IMR-90 (cell line): ENCODE data around the gene ST3GAL3. TPM values are rescaled to one million over a fixed set of nuclear protein-coding genes. Genes with fewer than 3 reads are reported as not detected.

Source experiments
- ATAC-seq: fragments of 200-7000 bp; cut with Tn5 transposase; 2 replicates; pipeline ENCODE4 v1.9.1; 2020; ENCODE audit warnings: low read depth, mild to moderate bottlenecking, moderate library complexity
- BruUV-seq: library from RNA; stranded (reverse); fragments of 400-500 nt; replicated peaks from 2 replicates; lab custom pipeline; 2021; lab: Mats Ljungman, UMichigan
- CTCF ChIA-PET: fragments of 300-600 bp; formaldehyde crosslinking; extraction: SDS; loops from one replicate; lab custom pipeline; 2021; ENCODE audit warnings: antibody characterized with exemption; lab: Yijun Ruan, JAX
- POLR2A ChIA-PET: fragments of 300-600 bp; sonication (Branson Sonifier 250); formaldehyde crosslinking; loops from one replicate; lab custom pipeline; 2022; ENCODE audit warnings: antibody characterized with exemption; ENCODE audit not compliant: unreplicated experiment; lab: Charles Lee
- DNase-seq: peaks from one replicate; pipeline ENCODE4 v3.0.0; 2013
- H2AFZ ChIP-seq: replicated peaks from 2 replicates; pipeline ENCODE3; 2013; ENCODE audit warnings: low read length, mild to moderate bottlenecking; ENCODE audit not compliant: poor library complexity
- H2AK5ac ChIP-seq: 2 replicates; pipeline ENCODE4 v1.6.1; 2013; ENCODE audit warnings: low read depth, low read length, inconsistent platforms
- H2AK9ac ChIP-seq: replicated peaks from 2 replicates; pipeline ENCODE3; 2013; ENCODE audit warnings: mild to moderate bottlenecking, low read depth, low read length, moderate library complexity; ENCODE audit not compliant: poor library complexity
- H2BK120ac ChIP-seq: 2 replicates; pipeline ENCODE4 v1.6.1; 2013; ENCODE audit warnings: low read depth, low read length, inconsistent platforms
- H2BK15ac ChIP-seq: 3 replicates; pipeline ENCODE4 v1.6.1; 2013; ENCODE audit warnings: low read depth, low read length, inconsistent platforms
- H2BK20ac ChIP-seq: 2 replicates; pipeline ENCODE4 v1.6.1; 2013; ENCODE audit warnings: low read depth, mild to moderate bottlenecking, inconsistent platforms, low read length, moderate library complexity
- H2BK5ac ChIP-seq: 2 replicates; pipeline ENCODE4 v1.6.1; 2013; ENCODE audit warnings: mild to moderate bottlenecking, low read depth, low read length, inconsistent platforms; ENCODE audit not compliant: poor library complexity, severe bottlenecking
- H3K14ac ChIP-seq: replicated peaks from 2 replicates; pipeline ENCODE4 v1.6.1; 2013; ENCODE audit warnings: low read depth, low read length, inconsistent platforms
- H3K18ac ChIP-seq: 2 replicates; pipeline ENCODE4 v1.6.1; 2013; ENCODE audit warnings: low read depth, low read length, control low read depth
- H3K23ac ChIP-seq: 2 replicates; pipeline ENCODE4 v1.6.1; 2013; ENCODE audit warnings: low read depth, low read length, inconsistent platforms
- H3K27ac ChIP-seq: 2 replicates; pipeline ENCODE4 v1.5.1; 2013; ENCODE audit warnings: mild to moderate bottlenecking, control low read depth, low read length; ENCODE audit not compliant: insufficient read depth
- H3K27me3 ChIP-seq: 2 replicates; pipeline ENCODE4 v1.6.1; 2013; ENCODE audit warnings: low read length; ENCODE audit not compliant: control insufficient read depth, insufficient read depth
- H3K36me3 ChIP-seq: 2 replicates; pipeline ENCODE4 v1.6.1; 2013; ENCODE audit warnings: low read length, mixed read lengths; ENCODE audit not compliant: control insufficient read depth, insufficient read depth
- H3K4ac ChIP-seq: 2 replicates; pipeline ENCODE4 v1.6.1; 2013; ENCODE audit warnings: low read depth, low read length, inconsistent platforms
- H3K4me1 ChIP-seq: 2 replicates; pipeline ENCODE4 v1.6.1; 2013; ENCODE audit warnings: low read length, mixed read lengths; ENCODE audit not compliant: control insufficient read depth, insufficient read depth
- H3K4me2 ChIP-seq: 2 replicates; pipeline ENCODE4 v1.6.1; 2013; ENCODE audit warnings: low read depth, mild to moderate bottlenecking, control low read depth, low read length, moderate library complexity
- H3K4me3 ChIP-seq: 2 replicates; pipeline ENCODE4 v1.5.1; 2013; ENCODE audit warnings: low read depth, mild to moderate bottlenecking, control low read depth, low read length, moderate library complexity; ENCODE audit not compliant: insufficient read depth
- H3K56ac ChIP-seq: 2 replicates; pipeline ENCODE4 v1.6.1; 2013; ENCODE audit warnings: low read length, inconsistent platforms; ENCODE audit not compliant: insufficient read depth; ENCODE audit errors: extremely low read depth
- H3K79me1 ChIP-seq, 2 experiments: 2 replicates each; pipeline ENCODE4 v1.6.1; 2013; ENCODE audit warnings: low read length in 2 of 2, inconsistent platforms in 1 of 2, low read depth in 1 of 2
- H3K9ac ChIP-seq: 2 replicates; pipeline ENCODE4 v1.6.1; 2013; ENCODE audit warnings: low read depth, low read length, control low read depth
- H3K9me1 ChIP-seq: 2 replicates; pipeline ENCODE4 v1.6.1; 2013; ENCODE audit warnings: low read length, inconsistent platforms; ENCODE audit not compliant: insufficient read depth
- H3K9me3 ChIP-seq: 2 replicates; pipeline ENCODE4 v1.6.1; 2013; ENCODE audit warnings: low read length; ENCODE audit not compliant: control insufficient read depth, insufficient read depth
- H4K20me1 ChIP-seq: 2 replicates; pipeline ENCODE4 v1.6.1; 2013; ENCODE audit warnings: low read length, inconsistent platforms; ENCODE audit not compliant: insufficient read depth
- H4K5ac ChIP-seq: 2 replicates; pipeline ENCODE4 v1.6.1; 2013; ENCODE audit warnings: mild to moderate bottlenecking, low read depth, low read length, control low read depth
- H4K8ac ChIP-seq, 2 experiments: 2 replicates each; pipeline ENCODE4 v1.6.1; 2013; ENCODE audit warnings: low read depth in 2 of 2, low read length in 2 of 2, control low read depth in 1 of 2, inconsistent platforms in 1 of 2
- H4K91ac ChIP-seq: 2 replicates; pipeline ENCODE4 v1.6.1; 2013; ENCODE audit warnings: low read depth, low read length, inconsistent platforms; ENCODE audit not compliant: insufficient read depth
- BHLHE40 ChIP-seq: fragments of 150-350 bp; IDR thresholded peaks from 2 replicates; pipeline ENCODE4 v1.6.1; 2016; ENCODE audit warnings: mild to moderate bottlenecking, low read depth, low read length
- CEBPB ChIP-seq: IDR thresholded peaks from 2 replicates; pipeline ENCODE4 v1.6.1; 2012; ENCODE audit warnings: low read depth, low read length, improper control_type of control experiment
- CHD1 ChIP-seq: IDR thresholded peaks from 2 replicates; pipeline ENCODE4 v1.6.1; 2012; ENCODE audit warnings: low read depth, low read length, improper control_type of control experiment
- FOS ChIP-seq: fragments of 150-350 bp; IDR thresholded peaks from 2 replicates; pipeline ENCODE4 v1.6.1; 2016; ENCODE audit warnings: low read depth, low read length
- MAFK ChIP-seq: IDR thresholded peaks from 2 replicates; pipeline ENCODE4 v1.6.1; 2012; ENCODE audit warnings: low read depth, low read length, improper control_type of control experiment
- MAZ ChIP-seq: IDR thresholded peaks from 2 replicates; pipeline ENCODE4 v1.6.1; 2012; ENCODE audit warnings: low read depth, mild to moderate bottlenecking, low read length, improper control_type of control experiment, moderate library complexity, borderline replicate concordance
- MXI1 ChIP-seq: IDR thresholded peaks from 2 replicates; pipeline ENCODE4 v1.6.1; 2012; ENCODE audit warnings: low read depth, mild to moderate bottlenecking, low read length, moderate library complexity, borderline replicate concordance
- USF2 ChIP-seq: fragments of 150-350 bp; IDR thresholded peaks from 2 replicates; pipeline ENCODE4 v1.6.1; 2017; ENCODE audit warnings: mild to moderate bottlenecking, antibody characterized with exemption, low read length, low read depth
- WGBS, 2 experiments: methylation state at CpG; one replicate each; pipeline versions ENCODE4 v1.1.5 to v1.1.7; 2013; ENCODE audit warnings: missing lambda C conversion rate in 2 of 2; ENCODE audit not compliant: insufficient read length in 1 of 2; ENCODE audit errors: extremely low coverage in 2 of 2; 5-methylcytosine and 5-hydroxymethylcytosine counted together
- dilution Hi-C: fragments of 300-500 bp; cut with HindIII; formaldehyde crosslinking; loops from one replicate; pipeline ENCODE4 v1.14.3; 2018; ENCODE audit warnings: low sequenced_read_pairs; ENCODE audit not compliant: unreplicated experiment
- in situ Hi-C: fragments of 300-500 bp; cut with MboI; formaldehyde crosslinking; loops from 3 replicates; pipeline ENCODE4 v1.14.3; 2019; ENCODE audit warnings: low sequenced_read_pairs, inconsistent platforms, mixed read lengths
- intact Hi-C: fragments of 100-400 bp; cut with micrococcal nuclease; formaldehyde crosslinking; loops from 2 replicates; pipeline ENCODE4 v1.10.0; 2022
- polyA plus RNA-seq, 3 experiments: library from polyadenylated mRNA; depleted of rRNA; stranded (reverse); fragments of >200 nt; gene quantifications; 2 replicates each; pipeline ENCODE4 v1.2.3, GENCODE V29; 2012; ENCODE audit warnings: low replicate concordance in 1 of 3
- total RNA-seq: library from RNA; depleted of rRNA; stranded (reverse); fragments of >200 nt; gene quantifications from 2 replicates; pipeline ENCODE4 v1.2.3, GENCODE V29; 2012
- TF ChIP-seq, protein P1 (sequence below): fragments of 150-350 bp; IDR thresholded peaks from 2 replicates; pipeline ENCODE4 v1.6.1; 2016; ENCODE audit warnings: low read depth, mild to moderate bottlenecking, low read length, moderate library complexity, borderline replicate concordance

ST3GAL3 gene
- total and polyA plus RNA-seq, 2 of the 4 experiments (the other 2 are of a cell fraction) = 12.0 to 14.8 TPM

DNA sequence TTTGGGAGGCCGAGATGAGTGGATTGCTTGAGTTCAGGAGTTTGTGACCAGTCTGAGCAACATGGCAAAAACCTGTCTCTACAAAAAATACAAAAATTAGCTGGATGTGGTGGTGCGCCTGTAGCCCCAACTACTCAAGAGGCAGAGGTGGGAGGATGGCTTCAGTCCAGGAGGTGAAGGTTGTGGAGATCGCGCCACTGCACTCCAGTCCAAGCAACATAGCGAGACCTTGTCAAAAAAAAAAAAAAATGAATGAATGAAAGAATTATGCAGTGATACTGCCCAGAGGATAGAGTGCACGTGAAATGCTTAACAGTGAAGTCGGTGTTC lies 262.0 kb downstream of the ST3GAL3 start:
- CTCF ChIA-PET = interaction anchor here (1.4 kb wide), 1 partner anchor 24 kb away, joined by 4 read pairs; no protein-coding TSS in a partner anchor
- BruUV-seq = no TSS peak

More for the DNA sequence above, 262.0 kb downstream of the ST3GAL3 start:
- intact Hi-C loops = loop anchor here (2.0 kb wide), 1 partner anchor 23 kb away; the partner anchor contains the start of gene IPO13
- no peak overlapping the region for H2BK20ac ChIP-seq
- H4K8ac ChIP-seq = no peak overlapping the region
- no peak overlapping the region for H3K27ac ChIP-seq
- TF ChIP-seq USF2 (no peak), MAZ (no peak), CEBPB (no peak), CHD1 (no peak), FOS (no peak), MAFK (no peak), BHLHE40 (no peak), MXI1 (no peak)
- TF ChIP-seq, protein P1, sequence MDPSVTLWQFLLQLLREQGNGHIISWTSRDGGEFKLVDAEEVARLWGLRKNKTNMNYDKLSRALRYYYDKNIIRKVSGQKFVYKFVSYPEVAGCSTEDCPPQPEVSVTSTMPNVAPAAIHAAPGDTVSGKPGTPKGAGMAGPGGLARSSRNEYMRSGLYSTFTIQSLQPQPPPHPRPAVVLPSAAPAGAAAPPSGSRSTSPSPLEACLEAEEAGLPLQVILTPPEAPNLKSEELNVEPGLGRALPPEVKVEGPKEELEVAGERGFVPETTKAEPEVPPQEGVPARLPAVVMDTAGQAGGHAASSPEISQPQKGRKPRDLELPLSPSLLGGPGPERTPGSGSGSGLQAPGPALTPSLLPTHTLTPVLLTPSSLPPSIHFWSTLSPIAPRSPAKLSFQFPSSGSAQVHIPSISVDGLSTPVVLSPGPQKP = no peak
- H3K36me3 ChIP-seq = peaks cover 15% of the 10 kb centered on the region
- no peak overlapping the region for H3K18ac ChIP-seq
- no peaks in the 10 kb centered on the region for H3K27me3 ChIP-seq
- POLR2A ChIA-PET = no interaction called here
- H2AFZ ChIP-seq = peak overlapping the region; percentile 53
- peaks cover 13% of the 10 kb centered on the region for H3K9me1 ChIP-seq
- H3K4me3 ChIP-seq = peak overlapping the region; percentile 11; the same call in 1 of the 2 replicates
- no peak overlapping the region for H2AK5ac ChIP-seq
- H2BK15ac ChIP-seq = no peak overlapping the region
- no peaks in the 10 kb centered on the region for H3K9me3 ChIP-seq
- dilution Hi-C loops = no loop called here
- no peak overlapping the region for H3K14ac ChIP-seq
- no peaks in the 10 kb centered on the region for H4K20me1 ChIP-seq
- no peak overlapping the region for H4K91ac ChIP-seq
- DNase-seq (no peak), ATAC-seq (no peak)
- H2AK9ac ChIP-seq = no peak overlapping the region
- no peak overlapping the region for H3K4ac ChIP-seq
- H3K79me1 ChIP-seq = peaks cover 13 to 17% of the 10 kb centered on the region in 2 experiments; a peak in 3 of 4 replicates
- no peak overlapping the region for H4K5ac ChIP-seq
- H3K23ac ChIP-seq = no peak overlapping the region
- no peak overlapping the region for H2BK120ac ChIP-seq
- H3K56ac ChIP-seq = no peak overlapping the region
- 55% methylated on average over 5 of the region's 7 CpGs; no CpG with 5 or more reads in 1 of the 2 experiments for WGBS, 2 experiments
- no peak overlapping the region for H3K9ac ChIP-seq
- in situ Hi-C loops = loop anchor here (25.0 kb wide), 1 partner anchor 432 kb away; the partner anchor contains the start of gene PTPRF
- H3K4me2 ChIP-seq = peak overlapping the region; percentile 75
- no peak overlapping the region for H2BK5ac ChIP-seq
- 0 out of 2 replicates have a peak, but pooled peaks cover 2% of the 10 kb centered on the region for H3K4me1 ChIP-seq
